GM12892 (cell line): ENCODE results near the gene BTBD10.

Experiments
- POLR2AphosphoS5 ChIP-seq: IDR thresholded peaks from 2 replicates; pipeline ENCODE4 v1.6.1; 2011; ENCODE audit warnings: low read depth, low read length, control low read depth
- TAF1 ChIP-seq: IDR thresholded peaks from 2 replicates; pipeline ENCODE4 v1.6.1; 2011; ENCODE audit warnings: low read depth, mild to moderate bottlenecking, control low read depth, low read length, borderline replicate concordance

GRCh38 chr11:13368041-13368446 is 95.0 kb downstream of the BTBD10 start:
- TF ChIP-seq TAF1 (no peak), POLR2AphosphoS5 (no peak)
